Activated CD8-positive, alpha-beta memory T cell treated with anti-CD3 and anti-CD28 coated beads, Interleukin-2, amount 50 U/mL, for 4 hours (primary cell): Measurements from ENCODE around the gene MTUS2.

Experiments used
- DNase-seq: peaks from one replicate; pipeline ENCODE4 v3.0.0-alpha.2; 2020

The MTUS2 gene

DNA sequence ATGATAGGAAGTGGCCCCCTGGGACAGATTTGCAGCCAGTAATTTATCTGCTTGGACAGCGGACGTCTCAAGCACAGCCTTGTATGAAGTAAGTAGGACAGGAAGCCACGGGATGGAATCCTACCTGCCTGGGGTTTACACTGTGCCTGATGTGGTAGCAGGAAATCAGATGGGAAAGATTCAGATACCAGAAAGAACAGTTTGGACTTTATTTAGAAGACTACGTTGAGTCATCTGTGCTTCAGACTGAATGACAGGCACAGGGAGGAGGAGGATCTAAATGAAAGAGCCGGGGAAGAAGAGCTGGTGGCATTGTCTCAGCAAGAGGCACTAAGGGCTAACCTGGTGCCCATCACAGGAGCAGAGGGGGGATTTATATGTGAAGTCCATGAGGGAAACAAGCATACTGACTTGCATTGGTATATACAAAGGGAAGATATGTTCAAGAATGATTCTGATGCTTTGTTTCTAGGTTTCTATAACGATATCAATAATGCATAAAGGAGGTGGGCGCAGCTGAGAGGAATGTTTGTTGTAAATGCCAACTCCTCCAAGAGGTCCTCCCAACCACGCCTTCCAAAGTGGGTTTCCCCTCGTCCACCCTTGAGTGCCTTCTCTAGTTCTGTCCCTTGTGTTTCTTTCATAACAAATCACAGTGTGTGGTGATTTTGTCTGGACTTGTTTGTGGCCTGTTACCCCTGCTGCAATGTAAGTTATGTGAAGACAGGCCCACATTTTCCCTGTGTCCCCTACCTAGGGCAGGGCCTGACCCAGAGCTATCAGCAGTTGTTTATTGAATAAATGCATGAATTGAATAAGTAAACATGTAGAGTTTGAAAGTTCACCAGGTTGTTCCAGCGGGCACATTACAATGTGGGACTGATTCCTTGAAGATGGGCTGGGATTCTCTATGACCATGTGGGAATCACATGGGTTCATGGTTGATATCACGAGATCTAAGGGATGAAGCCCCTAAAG is 446.9 kb downstream of the MTUS2 start:
- no peak for DNase-seq

- DNase-seq, result no peak
Observed at GRCh38 chr13:29270271-29270985, 450.3 kb downstream of the MTUS2 start.

DNA sequence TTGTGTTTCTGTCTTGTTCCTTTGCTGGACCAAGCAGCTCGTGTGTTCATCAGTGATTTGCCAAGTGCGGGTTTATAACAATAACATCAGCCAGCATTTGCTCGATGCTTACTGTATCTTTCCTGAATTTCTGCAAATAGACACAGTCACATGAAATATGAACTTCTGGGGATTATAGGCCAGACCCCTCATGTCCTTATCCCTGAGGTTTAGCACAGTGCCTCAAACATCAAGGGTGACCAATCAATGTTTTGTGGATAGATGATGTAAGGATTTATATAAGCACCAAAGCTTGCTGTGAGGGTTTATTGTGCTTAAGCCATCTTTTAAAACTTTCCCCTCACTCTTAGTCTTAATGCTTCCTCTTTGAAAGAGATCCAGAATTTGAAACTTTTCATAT is 451.5 kb downstream of the MTUS2 start:
- DNase-seq, result no peak

DNA sequence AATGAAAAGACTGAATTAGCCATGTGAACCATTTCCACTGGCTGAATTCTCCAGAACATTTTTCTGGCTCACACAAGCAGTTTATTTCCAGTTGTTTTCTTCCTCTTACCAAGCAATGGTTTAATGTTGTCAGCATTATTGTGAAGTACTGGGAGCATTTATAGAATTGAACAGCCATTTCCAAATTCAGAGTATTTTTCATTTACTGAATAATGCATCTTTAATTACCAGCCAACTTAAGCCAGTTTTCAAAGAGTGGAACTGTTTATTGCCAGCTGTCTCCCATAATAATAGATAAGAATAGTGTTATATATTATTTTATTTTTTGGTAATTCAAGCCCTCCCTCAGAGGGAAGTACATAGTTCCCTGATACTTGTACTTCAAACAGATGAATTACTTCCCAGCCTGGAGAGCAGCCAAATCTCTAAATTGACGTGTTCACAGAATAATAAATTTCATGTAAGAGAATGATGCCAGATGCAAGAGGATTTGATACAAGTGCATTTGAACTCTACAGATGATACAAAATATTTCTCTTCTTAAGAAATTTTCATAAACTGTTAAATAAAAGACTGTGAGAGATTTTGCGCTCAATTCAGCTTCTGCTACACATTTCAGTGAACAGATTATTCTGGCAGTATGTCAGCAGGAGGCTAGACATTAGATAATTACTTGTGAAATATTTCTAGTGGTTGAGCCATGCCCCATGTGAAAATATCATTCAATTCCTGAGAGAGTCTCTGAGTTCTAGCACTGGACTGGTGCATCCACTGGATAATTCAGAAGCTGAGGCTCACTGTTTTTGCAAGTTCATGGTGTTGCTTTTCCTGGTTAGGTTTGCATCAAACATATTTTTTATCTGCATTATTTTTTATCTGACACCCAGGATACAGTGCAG is 459.5 kb downstream of the MTUS2 start:
- no peak for DNase-seq

- DNase-seq, result no peak
Observed at GRCh38 chr13:29281932-29282495, 461.9 kb downstream of the MTUS2 start.

GRCh38 chr13:29284726-29285125 is 464.6 kb downstream of the MTUS2 start:
- DNase-seq, result no peak

GRCh38 chr13:29287237-29287636 is 467.1 kb downstream of the MTUS2 start:
- no peak for DNase-seq

DNA sequence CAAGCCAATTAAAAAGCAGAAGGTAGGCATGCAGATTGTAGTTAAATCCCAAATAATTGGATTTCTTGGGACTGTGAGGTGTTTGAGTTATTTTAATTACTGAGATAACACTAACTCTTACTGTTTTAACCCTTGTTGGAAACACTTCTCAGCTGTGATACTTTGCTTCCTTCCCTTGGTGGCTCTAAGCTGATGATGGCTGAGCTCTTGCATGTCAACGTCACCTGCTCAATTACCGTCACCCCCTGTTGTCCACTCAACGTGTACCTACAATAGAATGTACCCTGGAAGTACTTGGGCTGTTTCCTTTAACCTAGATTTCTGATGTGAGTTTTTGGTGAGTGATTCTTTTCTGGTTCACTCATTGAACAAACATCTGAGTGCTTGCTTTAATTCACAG is 471.9 kb downstream of the MTUS2 start:
- no peak for DNase-seq

DNA sequence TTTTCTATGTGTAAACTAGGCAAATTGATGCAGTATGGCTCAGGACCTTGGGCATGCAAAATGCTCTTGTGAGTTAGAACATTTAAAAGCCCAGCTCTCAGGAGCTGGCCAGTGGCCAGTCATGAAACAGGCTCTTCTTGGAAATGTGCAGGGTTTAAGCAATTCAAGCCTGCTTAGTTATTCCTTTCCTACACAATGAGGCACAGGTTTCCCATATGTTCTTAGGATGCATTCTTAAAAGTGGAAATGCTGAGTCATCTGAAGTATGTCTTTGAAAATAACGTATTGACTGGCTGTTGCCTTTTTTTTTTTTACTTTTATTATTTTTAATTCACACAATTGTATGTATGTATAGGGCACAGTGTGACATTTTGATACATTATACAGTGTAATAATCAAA is 474.7 kb downstream of the MTUS2 start:
- DNase-seq, result no peak

DNA sequence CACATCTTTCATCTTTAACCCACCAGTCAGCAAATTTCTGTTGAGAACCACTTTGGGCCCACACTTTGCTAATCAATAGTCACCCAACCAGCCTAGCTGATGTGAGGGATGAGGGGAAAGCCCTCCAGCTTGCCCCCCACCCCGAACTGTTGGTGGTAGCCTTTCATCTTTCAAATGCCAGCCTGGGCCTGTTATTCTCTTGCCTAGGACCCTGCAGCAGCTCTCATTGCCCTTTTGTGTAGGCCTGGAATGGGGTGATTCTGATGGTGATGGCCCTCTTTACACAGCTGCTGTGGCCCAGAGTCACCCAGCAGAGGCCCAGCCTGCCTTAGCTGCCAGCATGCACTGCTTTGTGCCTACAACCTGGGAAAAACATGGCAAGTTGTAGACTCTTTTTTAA is 480.9 kb downstream of the MTUS2 start:
- DNase-seq, result no peak

- no peak for DNase-seq
Observed at GRCh38 chr13:29304148-29304547, 484.0 kb downstream of the MTUS2 start.

DNA sequence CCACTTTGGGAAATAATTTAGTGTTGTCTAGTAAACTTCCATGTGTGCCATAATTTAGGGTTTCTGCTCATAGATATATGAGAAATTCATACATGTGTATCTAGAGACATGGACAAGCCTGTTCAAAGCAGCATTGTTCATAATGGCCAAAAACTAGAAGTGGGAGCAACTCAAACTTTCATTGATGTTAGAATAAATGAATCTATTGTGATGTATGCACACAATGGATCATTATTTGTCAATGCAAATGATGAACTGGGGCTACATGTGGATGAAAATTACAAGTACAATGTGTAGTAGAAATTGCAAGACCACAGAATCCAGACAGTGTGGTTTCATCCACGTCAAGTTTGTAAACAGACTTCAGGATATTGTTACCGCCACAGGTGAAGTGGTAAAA is 490.7 kb downstream of the MTUS2 start:
- no peak for DNase-seq

DNA sequence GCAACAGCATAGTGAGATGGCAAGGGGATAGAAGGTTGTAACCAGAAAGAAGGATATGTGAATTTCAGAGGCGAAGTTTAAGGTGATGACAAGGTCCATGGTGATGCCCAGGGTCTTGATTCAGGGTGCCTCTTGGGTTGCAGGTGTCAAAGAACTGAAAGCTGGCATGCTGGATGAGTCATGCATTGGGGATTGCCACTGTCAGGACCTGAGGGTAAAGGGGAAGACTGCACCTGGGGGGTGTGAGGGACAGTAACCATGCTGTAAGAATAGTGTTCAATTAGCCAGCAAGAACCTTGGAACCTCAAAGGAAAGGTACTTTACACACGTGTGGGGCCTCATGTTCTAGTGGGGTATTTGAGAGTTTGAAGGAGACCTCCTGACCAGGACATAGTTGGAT is 495.7 kb downstream of the MTUS2 start:
- DNase-seq, result no peak

- no peak for DNase-seq
Observed at GRCh38 chr13:29317828-29318227, 497.7 kb downstream of the MTUS2 start.

GRCh38 chr13:29318741-29319140 is 498.6 kb downstream of the MTUS2 start:
- no peak for DNase-seq

GRCh38 chr13:29319451-29319850 is 499.3 kb downstream of the MTUS2 start:
- no peak for DNase-seq

GRCh38 chr13:29323954-29324353 is 503.8 kb downstream of the MTUS2 start:
- no peak for DNase-seq

GRCh38 chr13:29324601-29325000 is 504.5 kb downstream of the MTUS2 start:
- no peak for DNase-seq

DNA sequence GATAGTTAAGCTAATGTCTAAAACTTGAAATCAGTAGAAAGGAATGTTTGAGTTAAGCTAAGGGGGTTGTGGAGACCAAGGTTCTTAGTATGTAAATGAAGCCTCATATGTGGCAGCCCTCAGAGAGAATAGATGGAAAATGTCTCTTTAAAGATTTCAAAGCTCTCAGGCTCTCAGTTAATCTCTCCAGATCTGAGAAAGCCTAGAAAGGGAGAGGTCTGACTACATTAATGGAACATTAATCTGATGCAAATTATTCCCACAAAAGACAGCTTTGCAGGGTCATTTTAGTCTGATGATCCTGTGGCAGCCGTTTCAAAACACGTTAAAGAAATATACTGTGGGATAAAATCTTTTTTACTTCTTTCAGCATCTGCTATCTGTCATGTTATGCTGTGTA is 508.4 kb downstream of the MTUS2 start:
- no peak for DNase-seq

DNA sequence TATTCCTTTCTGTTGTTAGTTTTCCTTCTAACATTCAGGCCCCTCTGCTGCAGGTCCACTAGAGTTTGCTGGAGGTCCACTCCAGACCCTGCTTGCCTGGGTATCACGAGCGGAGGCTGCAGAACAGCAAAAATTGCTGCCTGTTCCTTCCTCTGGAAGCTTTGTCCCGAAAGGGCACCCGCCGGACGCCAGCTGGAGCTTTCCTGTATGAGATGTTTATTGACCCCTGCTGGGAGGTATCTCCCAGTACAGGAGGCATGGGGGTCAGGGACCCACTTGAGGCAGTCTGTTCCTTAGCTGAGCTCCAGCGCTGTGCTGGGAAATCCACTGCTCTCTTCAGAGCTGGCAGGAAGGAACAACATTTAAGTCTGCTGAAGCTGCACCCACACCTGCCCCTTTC is 516.2 kb downstream of the MTUS2 start:
- no peak for DNase-seq

DNA sequence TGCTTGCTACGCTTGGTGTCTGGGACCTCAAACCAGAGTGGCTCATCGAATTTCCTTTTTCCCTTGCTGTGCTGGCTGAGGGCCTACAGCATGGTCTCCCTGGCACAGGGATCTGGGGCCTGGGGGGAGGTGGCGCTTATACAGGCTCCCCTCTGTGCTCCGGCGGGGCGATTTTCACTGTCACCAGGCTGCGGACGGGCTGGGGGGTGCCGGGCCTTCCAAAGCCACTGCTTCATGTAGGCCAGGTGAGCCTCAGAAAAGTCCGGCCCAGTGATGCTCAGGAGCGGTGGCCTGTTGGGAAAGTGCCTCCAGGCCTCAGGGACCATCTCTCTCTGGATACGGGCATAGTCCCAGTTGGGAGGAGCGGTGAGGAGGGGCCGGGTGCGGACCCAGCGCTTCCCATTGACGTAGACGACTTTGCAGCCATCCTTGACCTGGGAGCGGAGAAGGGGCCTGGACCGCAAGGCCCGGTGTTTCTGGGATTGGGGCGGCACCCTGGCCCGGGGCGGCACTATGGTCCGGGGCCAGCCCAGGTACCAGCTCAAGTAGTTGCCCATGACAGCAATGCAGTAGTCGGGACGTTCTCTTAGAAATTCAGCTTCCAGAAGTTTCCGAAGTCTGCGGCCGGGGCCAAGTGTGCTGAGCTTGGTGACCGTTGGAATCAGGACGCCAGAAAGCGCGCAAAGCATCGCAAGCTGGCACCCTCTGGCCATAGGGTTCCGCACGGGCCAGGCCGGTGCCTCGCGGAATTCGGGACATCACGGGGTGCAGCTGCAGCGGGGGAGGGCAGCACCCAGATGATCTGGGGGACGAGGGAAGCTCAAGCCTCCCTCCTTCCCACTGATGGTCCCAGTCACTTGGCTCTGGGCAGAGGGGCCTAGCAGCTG is 519.5 kb downstream of the MTUS2 start:
- DNase-seq, result no peak
